Vagina (tissue), 2 donors: Measurements from ENCODE around the gene JADE3. TPM values are rescaled to one million over a fixed set of nuclear protein-coding genes. Genes with fewer than 3 reads are reported as not detected.
"Not testable (repeated sequence)": the region's sequence is repeated elsewhere in the genome, so short reads cannot be mapped to it uniquely, and the experiment has no call there.

Experiments
- DNase-seq, 2 donors: peaks; one replicate each; pipeline ENCODE4 v3.0.0-alpha.2; 2017; ENCODE audit errors: extremely low spot score in 2 of 2
- H3K27ac ChIP-seq: fragments of 200-600 bp; sonication (generic); one replicate; pipeline ENCODE4 v1.5.1; 2019
- H3K27me3 ChIP-seq: fragments of 200-600 bp; sonication (generic); one replicate; pipeline ENCODE4 v1.5.1; 2019
- H3K36me3 ChIP-seq, 2 donors: fragments of 200-600 bp; sonication (generic); one replicate each; pipeline ENCODE4 v1.5.1; 2017 to 2019
- H3K4me1 ChIP-seq: fragments of 200-600 bp; sonication (generic); one replicate; pipeline ENCODE4 v1.5.1; 2019
- H3K4me3 ChIP-seq, 2 donors: fragments of 200-600 bp; sonication (generic); 1 replicate in 1 of 2; 2 replicates in 1 of 2; pipeline ENCODE4 v1.5.1; 2016 to 2019
- H3K9me3 ChIP-seq: fragments of 200-600 bp; sonication (generic); one replicate; pipeline ENCODE4 v1.5.1; 2019
- POLR2A ChIP-seq, 2 donors: fragments of 450-650 bp; IDR thresholded peaks; one replicate each; pipeline ENCODE4 v1.6.1; 2017; ENCODE audit warnings: antibody characterized with exemption in 2 of 2, mild to moderate bottlenecking in 2 of 2, moderate library complexity in 2 of 2
- POLR2AphosphoS5 ChIP-seq, 2 donors: sonication (generic); formaldehyde crosslinking; IDR thresholded peaks; one replicate each; pipeline ENCODE4 v1.9.0; 2017; ENCODE audit warnings: antibody characterized with exemption in 2 of 2, mild to moderate bottlenecking in 2 of 2, low read depth in 1 of 2; ENCODE audit not compliant: insufficient read depth in 1 of 2
- intact Hi-C: fragments of 100-400 bp; cut with DNase I; formaldehyde crosslinking; loops from one replicate; pipeline ENCODE4 v1.15.1; 2023
- total RNA-seq: library from RNA; depleted of rRNA; stranded (reverse); fragments of >200 nt; gene quantifications from one replicate; pipeline ENCODE4 v1.2.3, GENCODE V29; 2016
- TF ChIP-seq, protein P1 (sequence below), 3 experiments: fragments of 450-650 bp in 2 of 3; fragments of 200-600 bp in 1 of 3; sonication (generic) in 1 of 3; IDR thresholded peaks; one replicate each; pipeline ENCODE4 v1.5.1; 2017 to 2019; ENCODE audit warnings: antibody characterized with exemption in 3 of 3, mild to moderate bottlenecking in 2 of 3, moderate library complexity in 2 of 3

Gene JADE3
- total RNA-seq, 1 donor from 2014 or later: 5.2 TPM

DNA sequence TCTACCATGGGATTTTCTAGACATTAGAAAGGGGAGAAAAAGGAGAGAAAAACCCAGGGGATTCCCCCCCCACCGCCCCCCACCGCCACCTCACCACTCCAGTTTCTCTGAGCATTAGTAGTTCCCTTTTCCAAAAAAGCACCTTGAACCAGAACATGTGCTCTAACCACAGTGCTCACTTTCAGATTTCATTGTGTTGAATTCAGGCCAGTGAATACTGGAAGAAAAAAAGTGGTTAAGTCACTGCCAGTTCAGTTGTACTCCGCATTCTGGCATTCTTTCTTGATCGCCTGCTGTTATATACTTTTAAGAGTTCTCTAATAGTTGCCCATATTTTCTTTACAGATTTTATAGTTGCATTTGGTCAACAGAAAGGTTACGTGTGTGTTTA lies 40.9 kb downstream of the JADE3 start:
- Histone ChIP-seq H3K36me3 (no peaks in the 10 kb centered on the region), H3K27ac (no peak overlapping the region), H3K4me3 (no peak overlapping the region), H3K9me3 (no peaks in the 10 kb centered on the region), H3K27me3 (no peaks in the 10 kb centered on the region), H3K4me1 (no peaks in the 10 kb centered on the region)
- DNase-seq: no peak
- intact Hi-C loops: no loop called here
- TF ChIP-seq POLR2AphosphoS5 (IDR thresholded peaks at IDR 0.05; ENCODE audit: insufficient read depth in 1 of 2, low read depth in 1 of 2) (no peak), POLR2A (IDR thresholded peaks at IDR 0.05) (no peak)
- TF ChIP-seq, protein P1, sequence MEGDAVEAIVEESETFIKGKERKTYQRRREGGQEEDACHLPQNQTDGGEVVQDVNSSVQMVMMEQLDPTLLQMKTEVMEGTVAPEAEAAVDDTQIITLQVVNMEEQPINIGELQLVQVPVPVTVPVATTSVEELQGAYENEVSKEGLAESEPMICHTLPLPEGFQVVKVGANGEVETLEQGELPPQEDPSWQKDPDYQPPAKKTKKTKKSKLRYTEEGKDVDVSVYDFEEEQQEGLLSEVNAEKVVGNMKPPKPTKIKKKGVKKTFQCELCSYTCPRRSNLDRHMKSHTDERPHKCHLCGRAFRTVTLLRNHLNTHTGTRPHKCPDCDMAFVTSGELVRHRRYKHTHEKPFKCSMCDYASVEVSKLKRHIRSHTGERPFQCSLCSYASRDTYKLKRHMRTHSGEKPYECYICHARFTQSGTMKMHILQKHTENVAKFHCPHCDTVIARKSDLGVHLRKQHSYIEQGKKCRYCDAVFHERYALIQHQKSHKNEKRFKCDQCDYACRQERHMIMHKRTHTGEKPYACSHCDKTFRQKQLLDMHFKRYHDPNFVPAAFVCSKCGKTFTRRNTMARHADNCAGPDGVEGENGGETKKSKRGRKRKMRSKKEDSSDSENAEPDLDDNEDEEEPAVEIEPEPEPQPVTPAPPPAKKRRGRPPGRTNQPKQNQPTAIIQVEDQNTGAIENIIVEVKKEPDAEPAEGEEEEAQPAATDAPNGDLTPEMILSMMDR (IDR thresholded peaks at IDR 0.05): no peak

DNA sequence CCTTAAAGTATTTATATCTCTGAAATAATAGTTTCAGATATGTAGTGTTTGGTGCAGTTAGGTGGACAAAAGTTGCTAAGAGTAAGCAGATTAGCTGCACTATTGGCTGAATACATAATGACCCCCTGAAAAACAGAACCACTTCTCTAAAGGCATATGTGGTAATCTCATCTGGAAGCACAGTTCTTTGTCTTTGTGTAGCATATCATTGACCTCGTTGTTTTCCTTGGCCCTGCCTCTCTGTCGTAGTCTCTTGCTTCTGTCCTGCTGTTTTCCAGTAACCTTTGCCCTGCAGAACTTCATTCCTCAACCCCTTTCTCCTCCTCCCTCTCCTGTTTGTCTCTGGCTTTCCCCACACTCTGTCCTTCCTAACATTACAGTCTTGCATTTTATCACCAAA lies 41.4 kb downstream of the JADE3 start:
- Histone ChIP-seq H3K4me1 (no peaks in the 10 kb centered on the region), H3K4me3 (no peak overlapping the region)
- intact Hi-C loops: no loop called here

DNA sequence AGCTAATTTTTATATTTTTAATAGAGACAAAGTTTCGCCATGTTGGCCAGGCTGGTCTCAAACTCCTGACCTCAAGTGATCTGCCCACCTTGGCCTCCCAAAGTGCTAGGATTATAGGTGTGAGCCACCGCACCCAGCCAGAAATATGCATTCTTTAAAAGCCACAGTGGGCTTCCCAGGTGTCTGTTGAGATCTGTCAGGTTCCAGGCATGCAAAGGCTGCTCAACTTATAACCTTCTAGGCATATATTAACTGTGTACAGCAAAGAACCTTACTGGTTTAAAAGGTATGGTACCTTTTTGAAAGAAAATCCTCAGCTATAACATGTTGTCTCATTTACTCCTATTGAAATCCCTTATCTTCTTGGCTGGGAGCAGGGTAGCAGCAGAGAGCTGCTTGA lies 42.5 kb downstream of the JADE3 start:
- Histone ChIP-seq H3K9me3 (no peaks in the 10 kb centered on the region), H3K36me3 (no peaks in the 10 kb centered on the region), H3K27me3 (no peaks in the 10 kb centered on the region), H3K4me3 (no peak overlapping the region), H3K27ac (no peak overlapping the region), H3K4me1 (no peaks in the 10 kb centered on the region)
- intact Hi-C loops: no loop called here
- TF ChIP-seq POLR2A (IDR thresholded peaks at IDR 0.05) (no peak), POLR2AphosphoS5 (IDR thresholded peaks at IDR 0.05; ENCODE audit: insufficient read depth in 1 of 2, low read depth in 1 of 2) (no peak)
- TF ChIP-seq, protein P1 (IDR thresholded peaks at IDR 0.05): no peak
- no peak for DNase-seq

More for the DNA sequence above, 41.4 kb downstream of the JADE3 start:
- DNase-seq: no peak
- H3K9me3 ChIP-seq: no peaks in the 10 kb centered on the region
- TF ChIP-seq POLR2AphosphoS5 (IDR thresholded peaks at IDR 0.05; ENCODE audit: insufficient read depth in 1 of 2, low read depth in 1 of 2): no peak
- no peaks in the 10 kb centered on the region for H3K27me3 ChIP-seq
- no peaks in the 10 kb centered on the region for H3K36me3 ChIP-seq
- H3K27ac ChIP-seq: no peak overlapping the region

DNA sequence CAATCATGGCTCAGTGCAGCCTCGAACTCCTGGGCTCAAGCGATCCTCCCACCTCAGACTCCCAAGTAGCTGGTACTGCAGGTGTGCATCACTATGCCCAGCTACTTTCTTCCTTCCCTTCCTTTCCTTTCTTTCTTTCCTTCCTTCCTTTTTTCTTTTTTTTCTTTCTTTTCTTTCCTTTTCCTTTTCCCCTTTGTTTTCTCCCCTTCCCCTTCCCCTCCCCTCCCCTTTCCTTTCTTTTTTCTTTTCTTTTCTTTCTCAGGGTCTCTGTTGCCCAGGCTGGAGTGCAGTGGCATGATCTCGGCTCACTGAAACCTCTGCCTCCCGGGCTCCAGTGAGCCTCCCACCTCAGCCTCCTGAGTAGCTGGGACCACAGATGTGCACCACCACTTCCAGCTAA lies 44.4 kb downstream of the JADE3 start:
- H3K27me3 ChIP-seq, DNase-seq, intact Hi-C loops, H3K4me3 ChIP-seq, H3K9me3 ChIP-seq, H3K36me3 ChIP-seq, H3K27ac ChIP-seq, H3K4me1 ChIP-seq: not testable (repeated sequence)

DNA sequence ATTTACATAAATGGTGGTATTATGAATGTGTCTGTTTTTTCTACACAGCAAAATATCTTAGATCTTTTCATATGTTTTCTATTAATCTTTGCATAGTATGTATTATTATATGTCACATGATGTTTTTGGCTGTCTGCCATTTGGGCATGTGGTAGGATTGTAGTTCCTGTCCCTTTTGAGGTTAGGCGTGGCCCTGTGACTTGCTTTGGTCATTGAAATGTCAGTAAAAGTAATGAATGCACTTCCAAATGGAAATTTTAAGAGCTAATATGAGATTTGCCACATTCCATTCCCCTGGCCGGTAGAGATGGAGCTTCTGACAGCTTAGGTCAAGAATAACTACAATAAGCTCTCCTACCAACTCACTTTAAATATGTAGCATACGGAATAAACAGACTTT lies 45.1 kb downstream of the JADE3 start:
- no peak for DNase-seq
- TF ChIP-seq POLR2AphosphoS5 (IDR thresholded peaks at IDR 0.05; ENCODE audit: insufficient read depth in 1 of 2, low read depth in 1 of 2) (no peak), POLR2A (IDR thresholded peaks at IDR 0.05) (no peak)
- TF ChIP-seq, protein P1 (IDR thresholded peaks at IDR 0.05): no peak
- Histone ChIP-seq H3K9me3 (no peaks in the 10 kb centered on the region), H3K27ac (no peak overlapping the region), H3K27me3 (no peaks in the 10 kb centered on the region), H3K36me3 (no peaks in the 10 kb centered on the region), H3K4me1 (no peaks in the 10 kb centered on the region), H3K4me3 (no peak overlapping the region)
- intact Hi-C loops: no loop called here

DNA sequence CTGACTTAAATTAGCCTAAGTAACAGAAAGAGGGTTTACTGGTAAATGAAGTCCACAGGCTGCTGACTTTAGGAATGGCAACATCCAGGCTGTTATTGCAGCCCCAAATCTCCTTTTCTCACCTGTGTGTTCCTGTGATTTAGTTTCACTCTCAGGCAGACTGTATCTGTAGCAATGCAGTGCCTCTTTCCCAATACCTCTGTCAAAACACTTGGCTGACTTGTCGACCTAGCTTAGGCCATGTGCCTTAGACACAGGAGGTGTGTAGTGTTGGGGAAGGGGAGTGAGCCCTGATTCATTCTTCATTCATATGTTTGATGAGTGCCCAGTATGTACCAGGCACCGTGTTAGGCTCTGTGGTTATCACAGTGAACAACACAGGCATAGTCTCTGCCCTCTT lies 46.9 kb downstream of the JADE3 start:
- H3K4me3 ChIP-seq: no peak overlapping the region
- intact Hi-C loops: no loop called here
- H3K4me1 ChIP-seq: peaks cover 7% of the 10 kb centered on the region
- no peaks in the 10 kb centered on the region for H3K9me3 ChIP-seq
- H3K36me3 ChIP-seq: no peaks in the 10 kb centered on the region
- TF ChIP-seq, protein P1 (IDR thresholded peaks at IDR 0.05): no peak
- TF ChIP-seq POLR2AphosphoS5 (IDR thresholded peaks at IDR 0.05; ENCODE audit: insufficient read depth in 1 of 2, low read depth in 1 of 2) (no peak), POLR2A (IDR thresholded peaks at IDR 0.05) (no peak)
- H3K27ac ChIP-seq: no peak overlapping the region
- no peaks in the 10 kb centered on the region for H3K27me3 ChIP-seq
- no peak for DNase-seq
